DOHH2 (cell line): Measurements from ENCODE around the gene DOCK1.

Experiments used
- EZH2phosphoT487 ChIP-seq: fragments of 200-600 bp; sonication (generic); IDR thresholded peaks from 2 replicates; pipeline ENCODE4 v1.6.1; 2017; ENCODE audit warnings: borderline replicate concordance, mild to moderate bottlenecking, antibody characterized with exemption, low read length, moderate library complexity, mixed read lengths
- TF ChIP-seq, protein P1 (sequence below): fragments of 200-600 bp; sonication (generic); IDR thresholded peaks from one replicate; pipeline ENCODE4 v1.5.1; 2014; ENCODE audit warnings: antibody characterized with exemption, mild to moderate bottlenecking, low read depth, low read length; ENCODE audit not compliant: poor library complexity, severe bottlenecking

DNA sequence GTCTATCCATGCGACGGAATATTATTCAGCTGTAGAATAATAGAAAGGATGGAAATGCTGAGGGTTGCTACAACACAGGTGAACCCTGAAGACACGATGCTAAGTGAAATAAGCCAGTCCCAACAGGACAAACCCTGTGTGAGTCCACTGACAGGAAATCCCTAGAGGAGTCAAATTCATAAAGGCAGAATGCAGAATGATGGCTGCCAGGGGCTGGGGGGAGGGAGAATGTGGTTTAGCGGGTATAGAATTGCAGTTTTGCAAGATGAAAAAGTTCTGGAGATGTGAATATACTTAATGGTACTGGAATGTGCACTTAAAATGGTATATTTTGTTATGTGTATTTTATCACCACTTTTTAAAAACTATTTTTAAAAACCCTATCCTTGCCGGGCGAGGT lies 36.9 kb upstream of the DOCK1 start:
- TF ChIP-seq, protein P1, sequence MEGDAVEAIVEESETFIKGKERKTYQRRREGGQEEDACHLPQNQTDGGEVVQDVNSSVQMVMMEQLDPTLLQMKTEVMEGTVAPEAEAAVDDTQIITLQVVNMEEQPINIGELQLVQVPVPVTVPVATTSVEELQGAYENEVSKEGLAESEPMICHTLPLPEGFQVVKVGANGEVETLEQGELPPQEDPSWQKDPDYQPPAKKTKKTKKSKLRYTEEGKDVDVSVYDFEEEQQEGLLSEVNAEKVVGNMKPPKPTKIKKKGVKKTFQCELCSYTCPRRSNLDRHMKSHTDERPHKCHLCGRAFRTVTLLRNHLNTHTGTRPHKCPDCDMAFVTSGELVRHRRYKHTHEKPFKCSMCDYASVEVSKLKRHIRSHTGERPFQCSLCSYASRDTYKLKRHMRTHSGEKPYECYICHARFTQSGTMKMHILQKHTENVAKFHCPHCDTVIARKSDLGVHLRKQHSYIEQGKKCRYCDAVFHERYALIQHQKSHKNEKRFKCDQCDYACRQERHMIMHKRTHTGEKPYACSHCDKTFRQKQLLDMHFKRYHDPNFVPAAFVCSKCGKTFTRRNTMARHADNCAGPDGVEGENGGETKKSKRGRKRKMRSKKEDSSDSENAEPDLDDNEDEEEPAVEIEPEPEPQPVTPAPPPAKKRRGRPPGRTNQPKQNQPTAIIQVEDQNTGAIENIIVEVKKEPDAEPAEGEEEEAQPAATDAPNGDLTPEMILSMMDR, result no peak
- TF ChIP-seq EZH2phosphoT487, result no peak
